HCT116 (cell line): ENCODE data around the gene RAET1E. TPM values are rescaled to one million over a fixed set of nuclear protein-coding genes. Genes with fewer than 3 reads are reported as not detected.

Experiments
- ATAC-seq: fragments of 200-7000 bp; cut with Tn5 transposase; 2 replicates; pipeline ENCODE4 v1.9.1; 2020; ENCODE audit warnings: mild to moderate bottlenecking, moderate library complexity
- BruUV-seq: library from RNA; stranded (reverse); fragments of 400-500 nt; replicated peaks from 2 replicates; lab custom pipeline; 2021; lab: Mats Ljungman, UMichigan
- CTCF ChIA-PET: fragments of 300-600 bp; sonication (Branson Sonifier 250); formaldehyde crosslinking; loops from one replicate; lab custom pipeline; 2021; ENCODE audit warnings: antibody characterized with exemption; lab: Charles Lee
- POLR2A ChIA-PET: fragments of 300-600, 350-600 bp; sonication (Branson Sonifier 250); formaldehyde crosslinking; loops from one replicate; lab custom pipeline; 2021; ENCODE audit warnings: antibody characterized with exemption; lab: Charles Lee
- RAD21 ChIA-PET, 2 experiments: fragments of 300-600 bp; sonication (Branson Sonifier 250); formaldehyde crosslinking; loops; one replicate each; lab custom pipeline; 2023; ENCODE audit warnings: low total read pairs in 2 of 2; ENCODE audit not compliant: uncharacterized antibody in 2 of 2, unreplicated experiment in 2 of 2, low non-redundant PET in 1 of 2; lab: Charles Lee
- DNase-seq: peaks from one replicate; pipeline ENCODE4 v3.0.0-alpha.2; 2010; ENCODE audit warnings: low read depth, low spot score
- H2AFZ ChIP-seq: fragments of 200-600 bp; shearing (Covaris generic), sonication (generic); 2 replicates; pipeline ENCODE4 v1.6.1; 2017; ENCODE audit warnings: low read depth, mixed run types, mixed read lengths, antibody characterized with exemption, low read length; ENCODE audit not compliant: poor library complexity, severe bottlenecking
- H3K27ac ChIP-seq: 2 replicates; pipeline ENCODE4 v1.5.1; 2012; ENCODE audit warnings: low read depth, low read length
- H3K27me3 ChIP-seq: fragments of 200-600 bp; sonication (generic); 2 replicates; pipeline ENCODE4 v1.6.1; 2016; ENCODE audit warnings: mixed run types, low read length, mixed read lengths; ENCODE audit not compliant: insufficient read depth
- H3K36me3 ChIP-seq, 2 experiments: fragments of 200-500 bp in 1 of 2; fragments of 200-600 bp in 1 of 2; sonication (Bioruptor generic) in 1 of 2; sonication (generic) in 1 of 2; 2 replicates each; pipeline versions ENCODE4 v1.5.1 to v1.6.1; 2014 to 2016; ENCODE audit warnings: low read length in 2 of 2, inconsistent platforms in 1 of 2, mixed read lengths in 1 of 2, mixed run types in 1 of 2; ENCODE audit not compliant: insufficient read depth in 2 of 2, control insufficient read depth in 1 of 2
- H3K4me1 ChIP-seq, 2 experiments: fragments of 200-600 bp in 1 of 2; sonication (generic) in 1 of 2; 2 replicates each; pipeline versions ENCODE4 v1.5.1 to v1.6.1; 2012 to 2017; ENCODE audit warnings: low read length in 2 of 2, inconsistent platforms in 1 of 2, mild to moderate bottlenecking in 1 of 2, mixed read lengths in 1 of 2, mixed run types in 1 of 2, moderate library complexity in 1 of 2; ENCODE audit not compliant: insufficient read depth in 2 of 2, control insufficient read depth in 1 of 2
- H3K4me2 ChIP-seq: fragments of 200-600 bp; sonication (generic); 2 replicates; pipeline ENCODE4 v1.6.1; 2017; ENCODE audit warnings: mixed run types, low read length, mixed read lengths
- H3K4me3 ChIP-seq, 2 experiments: fragments of 200-600 bp in 1 of 2; sonication (generic) in 1 of 2; replicated peaks in 1 of 2; 2 replicates each; pipeline ENCODE4 v1.5.1; 2011 to 2016; ENCODE audit warnings: low read length in 2 of 2, control low read depth in 1 of 2, low read depth in 1 of 2, mild to moderate bottlenecking in 1 of 2, mixed read lengths in 1 of 2, mixed run types in 1 of 2
- H3K79me2 ChIP-seq: fragments of 200-600 bp; sonication (generic); 2 replicates; pipeline ENCODE4 v1.6.1; 2017; ENCODE audit warnings: mild to moderate bottlenecking, mixed run types, low read length, moderate library complexity, mixed read lengths; ENCODE audit not compliant: insufficient read depth
- H3K9ac ChIP-seq: fragments of 200-600 bp; sonication (generic); 2 replicates; pipeline ENCODE4 v1.6.1; 2016; ENCODE audit warnings: low read length, mixed read lengths
- H3K9me2 ChIP-seq: fragments of 200-600 bp; sonication (generic), shearing (Covaris generic); 2 replicates; pipeline ENCODE4 v1.6.1; 2017; ENCODE audit warnings: mixed run types, mild to moderate bottlenecking, moderate library complexity; ENCODE audit not compliant: insufficient read depth
- H3K9me3 ChIP-seq, 2 experiments: fragments of 200-500 bp in 1 of 2; fragments of 200-600 bp in 1 of 2; sonication (Bioruptor generic) in 1 of 2; sonication (generic) in 1 of 2; 2 replicates each; pipeline ENCODE4 v1.6.1; 2014 to 2017; ENCODE audit warnings: low read length in 2 of 2, mixed read lengths in 2 of 2, inconsistent platforms in 1 of 2, low read depth in 1 of 2, mild to moderate bottlenecking in 1 of 2, mixed run types in 1 of 2, moderate library complexity in 1 of 2; ENCODE audit not compliant: control insufficient read depth in 1 of 2, insufficient read depth in 1 of 2
- H4K20me1 ChIP-seq: fragments of 200-600 bp; sonication (generic), shearing (Covaris generic); 2 replicates; pipeline ENCODE4 v1.6.1; 2017; ENCODE audit warnings: mixed run types, mild to moderate bottlenecking, moderate library complexity; ENCODE audit not compliant: insufficient read depth
- ATF3 ChIP-seq: IDR thresholded peaks from 2 replicates; pipeline ENCODE4 v1.6.1; 2012
- CBX3 ChIP-seq: IDR thresholded peaks from 2 replicates; pipeline ENCODE4 v1.6.1; 2012; ENCODE audit warnings: low read depth
- CTCF ChIP-seq, 3 experiments: fragments of 200-600 bp in 1 of 3; sonication (generic) in 1 of 3; IDR thresholded peaks in 2 of 3; conservative IDR thresholded peaks in 1 of 3; 2 replicates each; pipeline ENCODE4 v1.5.1; 2012 to 2017; ENCODE audit warnings: low read depth in 2 of 3, low read length in 2 of 3, antibody characterized with exemption in 1 of 3, borderline replicate concordance in 1 of 3, control low read depth in 1 of 3, mild to moderate bottlenecking in 1 of 3, mixed read lengths in 1 of 3, mixed run types in 1 of 3, moderate library complexity in 1 of 3; ENCODE audit not compliant: insufficient read depth in 1 of 3
- EGR1 ChIP-seq: IDR thresholded peaks from 2 replicates; pipeline ENCODE4 v1.6.1; 2012; ENCODE audit warnings: low read depth
- EZH2phosphoT487 ChIP-seq: fragments of 200-600 bp; IDR thresholded peaks from 2 replicates; pipeline ENCODE4 v1.6.1; 2018; ENCODE audit warnings: antibody characterized with exemption, borderline replicate concordance
- JUND ChIP-seq: IDR thresholded peaks from 2 replicates; pipeline ENCODE4 v1.6.1; 2012
- MAX ChIP-seq: IDR thresholded peaks from 2 replicates; pipeline ENCODE4 v1.6.1; 2012
- RAD21 ChIP-seq: IDR thresholded peaks from 2 replicates; pipeline ENCODE4 v1.6.1; 2012; ENCODE audit warnings: low read depth, mild to moderate bottlenecking
- REST ChIP-seq: IDR thresholded peaks from 2 replicates; pipeline ENCODE4 v1.6.1; 2012; ENCODE audit warnings: low read depth
- SP1 ChIP-seq: IDR thresholded peaks from 2 replicates; pipeline ENCODE4 v1.6.1; 2012; ENCODE audit warnings: low read depth
- SRF ChIP-seq: IDR thresholded peaks from 2 replicates; pipeline ENCODE4 v1.6.1; 2012; ENCODE audit warnings: low read depth
- ZNF274 ChIP-seq: fragments of 200-500 bp; sonication (Bioruptor generic); IDR thresholded peaks from 2 replicates; pipeline ENCODE4 v1.6.1; 2014; ENCODE audit warnings: mild to moderate bottlenecking, low read depth, low read length, inconsistent platforms
- intact Hi-C: fragments of 100-400 bp; cut with micrococcal nuclease; formaldehyde crosslinking; loops from 2 replicates; pipeline ENCODE4 v1.10.0; 2022
- total RNA-seq: library from RNA; stranded (reverse); gene quantifications from one replicate; pipeline ENCODE4 v1.2.1, GENCODE V29; 2021; ENCODE audit not compliant: unreplicated experiment

Gene RAET1E
- total RNA-seq, 1 experiment from 2014 or later, result 3.9 TPM

- no peak for TF ChIP-seq ZNF274
- TF ChIP-seq, all 23 proteins: peak for 0
- intact Hi-C loops, result no loop called here
- H3K36me3 ChIP-seq, result no peaks in the 10 kb centered on the region
- H4K20me1 ChIP-seq, result no peaks in the 10 kb centered on the region
- no peaks in the 10 kb centered on the region for H3K9me3 ChIP-seq
- H3K27ac ChIP-seq, result no peak overlapping the region
- ATAC-seq, result no peak
- ChIA-PET CTCF (no interaction called here), RAD21 (no interaction called here), POLR2A (no interaction called here)
- H3K27me3 ChIP-seq, result no peaks in the 10 kb centered on the region
- no peaks in the 10 kb centered on the region for H3K79me2 ChIP-seq
- no peaks in the 10 kb centered on the region for H3K9me2 ChIP-seq
- no peak for DNase-seq
- H2AFZ ChIP-seq, result no peak overlapping the region
- BruUV-seq, result no TSS peak
- H3K4me1 ChIP-seq, result no peaks in the 10 kb centered on the region
- no peak overlapping the region for H3K4me3 ChIP-seq
- H3K9ac ChIP-seq, result no peak overlapping the region
- H3K4me2 ChIP-seq, result no peak overlapping the region
These were observed 18.3 kb upstream of the RAET1E start for GRCh38 chr6:149915970-149916865.

GRCh38 chr6:149913540-149914240, 15.8 kb upstream of the RAET1E start:
- ChIA-PET CTCF (interaction anchor here (0.9 to 1.3 kb wide), 2 partner anchors 10 to 27 kb away, joined by 3 read pairs; no protein-coding TSS in a partner anchor), RAD21 (no interaction called here), POLR2A (no interaction called here)
- H4K20me1 ChIP-seq, result no peaks in the 10 kb centered on the region
- no peak overlapping the region for H3K9ac ChIP-seq
- DNase-seq, result no peak
- no peaks in the 10 kb centered on the region for H3K36me3 ChIP-seq
- H3K4me2 ChIP-seq, result no peak overlapping the region
- no peaks in the 10 kb centered on the region for H3K9me2 ChIP-seq
- H3K9me3 ChIP-seq, result peaks cover 4% of the 10 kb centered on the region in 2 experiments; a peak in 2 of 4 replicates
- H3K27me3 ChIP-seq, result no peaks in the 10 kb centered on the region
- no peaks in the 10 kb centered on the region for H3K79me2 ChIP-seq
- no peak overlapping the region for H2AFZ ChIP-seq
- no peaks in the 10 kb centered on the region for H3K4me1 ChIP-seq
- no peak; the same call in 1 of the 2 replicates for ATAC-seq
- no peak overlapping the region for H3K27ac ChIP-seq
- no peak overlapping the region for H3K4me3 ChIP-seq
- no TSS peak for BruUV-seq
- intact Hi-C loops, result no loop called here
- no peak for TF ChIP-seq CBX3
- TF ChIP-seq CTCF (IDR thresholded peaks at IDR 0.05 in 2 of 3, conservative IDR thresholded peaks at IDR 0.05 in 1 of 3; ENCODE audit: borderline replicate concordance in 1 of 3, insufficient read depth in 1 of 3, low read depth in 2 of 3, low read length in 2 of 3), result no peak
- TF ChIP-seq SP1, result no peak
- no peak for TF ChIP-seq MAX
- TF ChIP-seq RAD21, result no peak
- no peak for TF ChIP-seq EZH2phosphoT487
- TF ChIP-seq SRF, result no peak
- no peak for TF ChIP-seq ATF3
- TF ChIP-seq EGR1, result no peak
- TF ChIP-seq REST, result no peak
- TF ChIP-seq JUND, result no peak
